Measurements from ENCODE around the gene ZNF613. TPM values are rescaled to one million over a fixed set of nuclear protein-coding genes. Genes with fewer than 3 reads are reported as not detected.
"Not testable (repeated sequence)": the region's sequence is repeated elsewhere in the genome, so short reads cannot be mapped to it uniquely, and the experiment has no call there.

The ZNF613 gene
- total RNA-seq, 2 donors from 2014 or later: 17.5 to 22.5 TPM

GRCh38 chr19:51965583-51965982, 38.3 kb downstream of the ZNF613 start:
- H3K36me3 ChIP-seq (ENCODE audit: control insufficient read depth, insufficient read depth, low read length): peaks cover 83% of the 10 kb centered on the region
- WGBS, 2 experiments (ENCODE audit: insufficient coverage in 1 of 2, insufficient read length in 1 of 2): 93 to 96% methylated on average over 3 to 5 of the region's 5 CpGs
- DNase-seq: no peak
- H3K4me3 Mint-ChIP-seq: no peak overlapping the region
- peak overlapping the region; percentile 73 for H3K4me3 ChIP-seq (ENCODE audit: low read length)
- H3K9me3 Mint-ChIP-seq: peaks cover 94% of the 10 kb centered on the region
- peaks cover under 1% of the 10 kb centered on the region for H3K27me3 Mint-ChIP-seq (ENCODE audit: insufficient read depth)
- TF ChIP-seq CTCF (conservative IDR thresholded peaks at IDR 0.05): no peak
- H3K27me3 ChIP-seq (ENCODE audit: control insufficient read depth, insufficient read depth, low read length, poor library complexity, severe bottlenecking): no peaks in the 10 kb centered on the region
- H3K27ac Mint-ChIP-seq: no peak overlapping the region
- H3K4me1 Mint-ChIP-seq: peaks cover 7% of the 10 kb centered on the region
- H3K36me3 Mint-ChIP-seq (ENCODE audit: low read depth): peaks cover 86% of the 10 kb centered on the region
- H3K4me1 ChIP-seq (ENCODE audit: control insufficient read depth, insufficient read depth, low read length): peaks cover 3% of the 10 kb centered on the region
- no peak overlapping the region for H3K27ac ChIP-seq (ENCODE audit: low read depth, low read length)
- H3K9ac ChIP-seq (ENCODE audit: extremely low read depth, low read length, poor library complexity, severe bottlenecking): no peak overlapping the region
- H3K9me3 ChIP-seq (ENCODE audit: control insufficient read depth, low read length): peaks cover 96% of the 10 kb centered on the region

GRCh38 chr19:51970718-51971117, 43.4 kb downstream of the ZNF613 start:
- H3K9me3 ChIP-seq (ENCODE audit: control insufficient read depth, low read length): peaks cover 100% of the 10 kb centered on the region

GRCh38 chr19:51971624-51972023, 44.4 kb downstream of the ZNF613 start:
- no peak overlapping the region for H3K27ac Mint-ChIP-seq

More at GRCh38 chr19:51970718-51971117, 43.4 kb downstream of the ZNF613 start:
- no peaks in the 10 kb centered on the region for H3K4me1 Mint-ChIP-seq
- H3K27me3 Mint-ChIP-seq (ENCODE audit: insufficient read depth): peaks cover 1% of the 10 kb centered on the region
- no peaks in the 10 kb centered on the region for H3K27me3 ChIP-seq (ENCODE audit: control insufficient read depth, insufficient read depth, low read length, poor library complexity, severe bottlenecking)
- H3K9ac ChIP-seq (ENCODE audit: extremely low read depth, low read length, poor library complexity, severe bottlenecking): no peak overlapping the region
- TF ChIP-seq CTCF (conservative IDR thresholded peaks at IDR 0.05): no peak
- no peak overlapping the region for H3K27ac Mint-ChIP-seq
- peaks cover 89% of the 10 kb centered on the region for H3K36me3 Mint-ChIP-seq (ENCODE audit: low read depth)
- no peaks in the 10 kb centered on the region for H3K4me1 ChIP-seq (ENCODE audit: control insufficient read depth, insufficient read depth, low read length)
- no peak overlapping the region for H3K4me3 Mint-ChIP-seq
- DNase-seq: no peak
- peaks cover 88% of the 10 kb centered on the region for H3K36me3 ChIP-seq (ENCODE audit: control insufficient read depth, insufficient read depth, low read length)
- H3K27ac ChIP-seq (ENCODE audit: low read depth, low read length): no peak overlapping the region
- WGBS, 2 experiments (ENCODE audit: insufficient coverage in 1 of 2, insufficient read length in 1 of 2): 71 to 97% methylated on average over 1 of the region's 1 CpG
- H3K9me3 Mint-ChIP-seq: peaks cover 95% of the 10 kb centered on the region
- peak overlapping the region; percentile 70 for H3K4me3 ChIP-seq (ENCODE audit: low read length)

GRCh38 chr19:51975787-51976186, 48.5 kb downstream of the ZNF613 start:
- H3K36me3 ChIP-seq (ENCODE audit: control insufficient read depth, insufficient read depth, low read length): peaks cover 56% of the 10 kb centered on the region
- H3K4me1 Mint-ChIP-seq; H3K27ac Mint-ChIP-seq; DNase-seq; H3K4me1 ChIP-seq (ENCODE audit: control insufficient read depth, insufficient read depth, low read length); H3K27me3 Mint-ChIP-seq (ENCODE audit: insufficient read depth); H3K9ac ChIP-seq (ENCODE audit: extremely low read depth, low read length, poor library complexity, severe bottlenecking); H3K27ac ChIP-seq (ENCODE audit: low read depth, low read length); H3K4me3 Mint-ChIP-seq; H3K27me3 ChIP-seq (ENCODE audit: control insufficient read depth, insufficient read depth, low read length, poor library complexity, severe bottlenecking); H3K4me3 ChIP-seq (ENCODE audit: low read length): not testable (repeated sequence)
- H3K36me3 Mint-ChIP-seq (ENCODE audit: low read depth): peaks cover 95% of the 10 kb centered on the region
- 95% methylated on average over 12 to 17 of the region's 17 CpGs for WGBS, 2 experiments (ENCODE audit: insufficient coverage in 1 of 2, insufficient read length in 1 of 2)
- peaks cover 92% of the 10 kb centered on the region for H3K9me3 Mint-ChIP-seq
- peaks cover 100% of the 10 kb centered on the region for H3K9me3 ChIP-seq (ENCODE audit: control insufficient read depth, low read length)

More at GRCh38 chr19:51971624-51972023, 44.4 kb downstream of the ZNF613 start:
- peaks cover 87% of the 10 kb centered on the region for H3K36me3 Mint-ChIP-seq (ENCODE audit: low read depth)
- WGBS, 2 experiments (ENCODE audit: insufficient coverage in 1 of 2, insufficient read length in 1 of 2): 94 to 95% methylated on average over 3 of the region's 4 CpGs
- peaks cover 93% of the 10 kb centered on the region for H3K9me3 Mint-ChIP-seq
- H3K4me1 Mint-ChIP-seq: no peaks in the 10 kb centered on the region
- Histone ChIP-seq H3K27ac (ENCODE audit: low read depth, low read length) (no peak overlapping the region), H3K9me3 (ENCODE audit: control insufficient read depth, low read length) (peaks cover 100% of the 10 kb centered on the region), H3K36me3 (ENCODE audit: control insufficient read depth, insufficient read depth, low read length) (peaks cover 79% of the 10 kb centered on the region), H3K4me3 (ENCODE audit: low read length) (peak overlapping the region; percentile 70), H3K4me1 (ENCODE audit: control insufficient read depth, insufficient read depth, low read length) (no peaks in the 10 kb centered on the region), H3K9ac (ENCODE audit: extremely low read depth, low read length, poor library complexity, severe bottlenecking) (no peak overlapping the region), H3K27me3 (ENCODE audit: control insufficient read depth, insufficient read depth, low read length, poor library complexity, severe bottlenecking) (no peaks in the 10 kb centered on the region)
- no peak for DNase-seq
- H3K27me3 Mint-ChIP-seq (ENCODE audit: insufficient read depth): peaks cover 1% of the 10 kb centered on the region
- no peak overlapping the region for H3K4me3 Mint-ChIP-seq
- TF ChIP-seq CTCF (conservative IDR thresholded peaks at IDR 0.05): no peak
